Cardiac fibroblast (primary cell): Measurements from ENCODE around the gene LPO.
A peak's percentile ranks its signal among the peaks of the same experiment; 100 is the strongest.

Experiments used
- DNase-seq, 2 donors: peaks; one replicate each; pipeline versions ENCODE4 v3.0.0 to v3.0.0-alpha.2; 2010; ENCODE audit warnings: low read depth in 2 of 2
- H3K4me3 ChIP-seq, 2 donors: replicated peaks in 1 of 2; 1 replicate in 1 of 2; 2 replicates in 1 of 2; pipeline ENCODE4 v1.5.1; 2011; ENCODE audit warnings: low read depth in 2 of 2, low read length in 2 of 2, mild to moderate bottlenecking in 2 of 2, moderate library complexity in 1 of 2
- CTCF ChIP-seq: IDR thresholded peaks from one replicate; pipeline ENCODE4 v1.5.1; 2011; ENCODE audit warnings: low read depth, mild to moderate bottlenecking, low read length, inconsistent platforms

The LPO gene

GRCh38 chr17:58234512-58234911 lies 3.9 kb upstream of the LPO start:
- no peak for DNase-seq
- no peak overlapping the region for H3K4me3 ChIP-seq
- no peak for TF ChIP-seq CTCF

GRCh38 chr17:58235821-58236220 lies 2.6 kb upstream of the LPO start:
- TF ChIP-seq CTCF: no peak
- no peak for DNase-seq
- no peak overlapping the region for H3K4me3 ChIP-seq

- H3K4me3 ChIP-seq: no peak overlapping the region
- no peak for DNase-seq
- TF ChIP-seq CTCF: no peak
Measured at GRCh38 chr17:58236394-58236793, 2.0 kb upstream of the LPO start.

GRCh38 chr17:58239987-58240386 lies 1.6 kb downstream of the LPO start:
- no peak for TF ChIP-seq CTCF
- no peak overlapping the region for H3K4me3 ChIP-seq
- DNase-seq: no peak

GRCh38 chr17:58242171-58242784 lies 3.9 kb downstream of the LPO start:
- no peak for TF ChIP-seq CTCF
- DNase-seq: no peak
- no peak overlapping the region for H3K4me3 ChIP-seq

- no peak for DNase-seq
- H3K4me3 ChIP-seq: no peak overlapping the region
- TF ChIP-seq CTCF: no peak
Measured at GRCh38 chr17:58244963-58245362, 6.6 kb downstream of the LPO start.

GRCh38 chr17:58245428-58246103 lies 7.2 kb downstream of the LPO start:
- no peak overlapping the region for H3K4me3 ChIP-seq
- TF ChIP-seq CTCF: no peak
- peak in 1 of 2 donors; percentile 13 for DNase-seq
